SK-MEL-5 (cell line): ENCODE measurements around the gene GLYATL3. TPM values are rescaled to one million over a fixed set of nuclear protein-coding genes. Genes with fewer than 3 reads are reported as not detected.
A peak's percentile ranks its signal among the peaks of the same experiment; 100 is the strongest.

Source experiments
- DNase-seq: peaks from one replicate; pipeline ENCODE4 v3.0.0-alpha.2; 2016; ENCODE audit warnings: low read depth, low spot score
- in situ Hi-C: cut with HindIII; loops from 2 replicates; pipeline ENCODE4 v1.10.0; 2016; ENCODE audit warnings: low sequenced_read_pairs, high pct_unique_total_duplicates, low pct_unique_long_range_greater_than_20kb
- total RNA-seq: library from RNA; depleted of rRNA; stranded (reverse); fragments of >200 nt; shearing (Covaris generic); gene quantifications from 2 replicates; pipeline ENCODE4 v1.2.3, GENCODE V29; 2014; rRNA removed

Gene GLYATL3
- total RNA-seq, 1 experiment from 2014 or later = not detected

GRCh38 chr6:49558238-49558637 is 58.5 kb downstream of the GLYATL3 start:
- in situ Hi-C loops = no loop called here
- no peak for DNase-seq

- in situ Hi-C loops = no loop called here
- no peak for DNase-seq
Observed at GRCh38 chr6:49563006-49563886, 63.5 kb downstream of the GLYATL3 start.

- in situ Hi-C loops = no loop called here
- peak; percentile 44 for DNase-seq
Observed at GRCh38 chr6:49564552-49564951, 64.8 kb downstream of the GLYATL3 start.

GRCh38 chr6:49565261-49565660 is 65.5 kb downstream of the GLYATL3 start:
- no peak for DNase-seq
- in situ Hi-C loops = no loop called here

GRCh38 chr6:49565855-49566254 is 66.1 kb downstream of the GLYATL3 start:
- in situ Hi-C loops = no loop called here
- DNase-seq = no peak

- DNase-seq = peak; percentile 29
- in situ Hi-C loops = no loop called here
Observed at GRCh38 chr6:49570474-49571079, 70.9 kb downstream of the GLYATL3 start.

GRCh38 chr6:49576618-49577017 is 76.9 kb downstream of the GLYATL3 start:
- no peak for DNase-seq
- in situ Hi-C loops = no loop called here

Other genes with a start within 250 kb of the GLYATL3 start
- gene MMUT, start 36.7 kb upstream of the GLYATL3 start, total RNA-seq = 11.5 and 11.9 TPM in 2 replicates
- 14.2 and 14.7 TPM in 2 replicates for gene CENPQ, start 36.6 kb upstream of the GLYATL3 start, total RNA-seq
- not detected in 2 replicates for gene C6orf141, start 50.7 kb downstream of the GLYATL3 start, total RNA-seq
- not detected in 2 replicates for gene RHAG, start 136.9 kb downstream of the GLYATL3 start, total RNA-seq
- not detected in 2 replicates for gene CRISP2, start 213.6 kb downstream of the GLYATL3 start, total RNA-seq
- not detected in 2 replicates for gene CRISP3, start 244.5 kb downstream of the GLYATL3 start, total RNA-seq